ENCODE results near the gene CACNA1C.

Gene CACNA1C

DNA sequence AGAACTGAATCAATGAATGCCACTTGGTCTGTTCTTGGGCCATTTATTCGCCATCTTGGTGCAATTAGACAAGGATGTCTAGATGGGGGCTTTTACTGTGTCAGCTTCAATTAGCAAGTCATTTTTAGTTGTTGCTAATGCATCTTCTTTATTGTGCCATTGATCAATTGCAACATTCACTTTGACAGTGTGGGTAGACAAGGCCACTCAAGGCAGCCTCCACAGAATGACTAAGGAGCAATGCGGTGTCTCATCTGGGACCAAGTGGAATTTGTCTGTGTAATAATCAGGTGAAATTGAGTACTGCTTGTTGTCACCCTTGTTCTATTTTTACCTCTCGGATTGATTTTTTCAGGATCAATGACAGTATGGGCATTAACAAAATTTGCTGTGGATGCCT, 275.9 kb downstream of the CACNA1C start:
- no peak for DNase-seq (ENCODE audit: low read depth, low spot score)
- no peak overlapping the region for H3K27ac ChIP-seq

DNA sequence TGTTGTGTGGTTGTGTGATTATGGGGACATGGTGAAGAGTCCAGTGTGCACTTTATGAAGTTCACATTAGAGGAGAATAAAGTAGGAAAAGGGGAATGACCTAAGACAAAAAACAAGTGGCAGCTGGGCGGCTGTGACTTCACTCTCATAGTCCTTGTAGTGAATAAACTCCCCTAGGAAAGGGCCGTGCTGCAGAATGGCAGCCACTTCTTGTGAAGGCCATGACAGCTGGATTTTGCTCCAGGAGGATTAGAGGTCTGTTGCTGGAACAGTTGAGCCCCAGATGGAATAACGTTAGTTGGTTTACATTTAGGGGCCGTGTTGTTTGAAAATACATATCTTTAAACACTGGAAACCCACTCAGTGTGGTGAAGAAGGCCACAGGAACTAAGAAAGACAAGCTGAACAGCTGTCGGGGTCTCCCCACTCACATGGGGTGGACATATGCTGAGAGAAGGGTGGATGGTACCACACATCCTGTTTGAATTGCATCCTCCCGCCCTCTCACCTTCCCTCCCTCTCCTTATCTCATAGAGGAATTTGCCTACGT, 276.9 kb downstream of the CACNA1C start:
- no peak for DNase-seq (ENCODE audit: low read depth, low spot score)

DNA sequence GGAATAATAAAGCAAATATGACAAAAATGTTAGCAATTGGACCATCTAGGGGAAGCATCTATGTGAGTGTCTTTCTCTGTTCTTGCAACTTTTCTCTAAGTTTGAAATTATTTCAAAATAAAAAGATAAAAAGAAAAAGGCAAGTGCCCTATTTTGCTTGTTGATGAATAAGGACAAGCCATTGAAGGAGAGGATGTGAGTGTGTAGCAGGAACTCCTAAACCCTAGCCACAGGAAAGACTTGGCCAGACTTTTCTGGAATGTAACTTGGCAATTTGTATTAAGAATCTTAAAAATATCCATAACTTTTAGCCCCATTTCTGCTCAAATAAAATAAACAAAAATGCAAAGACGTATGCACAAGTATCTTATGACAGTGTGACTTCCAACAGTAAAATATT, 279.4 kb downstream of the CACNA1C start:
- H3K27ac ChIP-seq = no peak overlapping the region

More for the DNA sequence above, 276.9 kb downstream of the CACNA1C start:
- no peak overlapping the region for H3K27ac ChIP-seq

DNA sequence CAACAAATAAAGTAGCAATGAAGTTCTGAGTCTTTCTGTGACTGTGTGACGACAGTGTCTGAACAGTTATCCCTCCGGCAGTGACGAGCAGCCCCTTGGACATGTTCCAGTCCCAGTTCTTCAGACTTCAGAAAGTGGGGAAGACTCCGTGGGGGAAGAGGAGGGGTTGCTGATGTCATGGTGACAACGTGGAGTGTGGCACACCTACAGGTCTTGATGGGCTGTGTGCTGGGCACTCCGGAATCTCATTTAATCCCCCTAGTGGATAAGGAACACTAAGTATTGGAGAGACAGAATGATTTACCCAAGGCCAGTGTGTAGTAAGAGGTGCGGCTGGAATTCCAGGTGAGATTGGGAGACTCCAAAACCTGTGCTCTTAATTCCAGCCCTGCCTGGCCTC, 280.2 kb downstream of the CACNA1C start:
- no peak overlapping the region for H3K27ac ChIP-seq
- no peak for DNase-seq (ENCODE audit: low read depth, low spot score)

More for the DNA sequence above, 279.4 kb downstream of the CACNA1C start:
- DNase-seq (ENCODE audit: low read depth, low spot score) = no peak

DNA sequence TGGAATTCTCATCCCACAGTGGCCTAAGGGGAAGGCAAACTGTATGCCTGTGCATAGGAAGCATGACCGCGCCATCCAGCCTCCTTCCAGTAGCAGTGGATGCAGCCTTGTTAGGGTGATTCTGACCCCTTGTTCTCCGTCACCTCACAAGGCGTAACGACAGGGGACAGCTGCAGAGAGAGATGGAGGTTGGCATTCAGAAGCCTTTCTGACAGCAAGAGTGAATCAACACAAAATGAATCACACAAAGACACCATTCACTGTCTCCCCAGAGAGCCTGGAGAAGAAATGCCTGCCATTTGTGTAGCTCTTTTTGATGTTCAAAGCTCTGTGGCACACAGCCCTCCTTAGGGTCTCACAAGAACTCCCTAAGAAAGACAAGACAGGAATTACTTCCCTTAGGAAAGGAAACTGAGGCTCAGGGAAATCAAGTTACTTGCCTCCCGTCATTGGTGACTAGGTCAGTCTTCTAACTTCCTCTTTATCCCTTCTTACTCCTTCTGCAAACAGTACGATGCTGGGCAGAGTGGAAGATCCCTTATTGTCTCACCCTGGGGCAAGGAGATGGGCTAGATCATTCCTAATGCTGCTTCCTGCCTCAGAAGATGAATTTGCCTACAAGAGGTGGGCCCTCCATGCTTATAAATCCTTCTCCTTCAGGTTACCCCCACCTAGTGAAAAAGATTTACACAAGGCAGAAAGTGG, 280.9 kb downstream of the CACNA1C start:
- H3K27ac ChIP-seq = no peak overlapping the region
- DNase-seq (ENCODE audit: low read depth, low spot score) = no peak

DNA sequence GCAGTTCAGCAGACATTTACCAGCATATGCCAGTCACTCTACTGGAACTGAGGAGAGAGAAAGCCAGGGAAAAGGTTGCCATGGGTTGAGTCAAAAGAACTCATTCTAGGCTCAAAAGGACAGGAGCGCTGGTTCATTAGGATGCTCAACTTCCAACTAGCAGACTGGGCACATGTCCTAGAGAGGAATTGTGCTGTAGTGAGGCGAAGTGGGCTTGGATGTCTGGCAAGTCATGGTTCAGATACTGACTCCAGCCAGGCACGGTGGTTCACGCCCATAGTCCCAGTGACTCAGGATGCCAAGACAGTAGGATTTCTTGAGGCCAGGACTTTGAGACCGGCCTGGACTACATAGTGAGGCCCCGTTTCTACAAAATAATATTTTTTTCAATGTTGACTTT, 281.5 kb downstream of the CACNA1C start:
- no peak for DNase-seq (ENCODE audit: low read depth, low spot score)

DNA sequence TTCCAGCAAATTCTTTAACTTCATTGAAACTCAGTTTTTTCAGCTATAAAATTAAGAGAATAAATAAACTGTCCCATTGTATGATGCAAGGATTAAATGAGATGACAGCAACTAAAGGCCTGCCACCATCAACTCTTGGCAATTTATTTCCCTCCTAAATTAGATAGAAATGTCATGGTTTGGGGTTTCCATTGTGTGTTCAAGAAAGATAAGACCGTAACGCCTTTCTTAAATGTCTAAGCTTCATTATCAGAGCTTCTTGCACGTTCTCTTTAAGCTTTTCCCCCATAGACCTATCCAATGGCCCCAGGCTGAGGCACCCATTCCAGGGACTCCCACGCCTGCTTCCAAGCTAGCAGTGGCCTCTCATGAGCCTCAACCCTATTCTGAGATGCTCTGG, 281.9 kb downstream of the CACNA1C start:
- no peak overlapping the region for H3K27ac ChIP-seq
- DNase-seq (ENCODE audit: low read depth, low spot score) = no peak

More for the DNA sequence above, 281.5 kb downstream of the CACNA1C start:
- H3K27ac ChIP-seq = no peak overlapping the region

DNA sequence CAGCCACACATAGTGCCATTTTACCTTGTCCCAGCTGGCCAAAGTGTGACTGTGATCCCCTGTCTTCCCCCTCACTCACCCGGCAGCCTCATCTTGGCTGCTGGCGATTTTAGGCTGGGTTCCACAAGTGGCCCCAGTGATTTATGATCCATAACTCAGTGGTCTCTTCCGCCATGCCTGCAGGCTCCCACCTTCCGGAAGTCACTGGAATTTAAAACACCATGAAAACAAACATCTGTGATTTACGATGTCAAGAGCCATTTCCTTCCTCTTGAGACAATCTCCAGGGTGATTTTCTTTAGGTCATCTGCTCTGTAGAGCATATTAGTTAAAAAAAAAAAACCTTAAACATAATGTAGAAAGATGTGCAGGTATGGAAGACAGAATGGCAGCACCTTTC, 282.3 kb downstream of the CACNA1C start:
- no peak for DNase-seq (ENCODE audit: low read depth, low spot score)
- H3K27ac ChIP-seq = peak overlapping the region; percentile 85

DNA sequence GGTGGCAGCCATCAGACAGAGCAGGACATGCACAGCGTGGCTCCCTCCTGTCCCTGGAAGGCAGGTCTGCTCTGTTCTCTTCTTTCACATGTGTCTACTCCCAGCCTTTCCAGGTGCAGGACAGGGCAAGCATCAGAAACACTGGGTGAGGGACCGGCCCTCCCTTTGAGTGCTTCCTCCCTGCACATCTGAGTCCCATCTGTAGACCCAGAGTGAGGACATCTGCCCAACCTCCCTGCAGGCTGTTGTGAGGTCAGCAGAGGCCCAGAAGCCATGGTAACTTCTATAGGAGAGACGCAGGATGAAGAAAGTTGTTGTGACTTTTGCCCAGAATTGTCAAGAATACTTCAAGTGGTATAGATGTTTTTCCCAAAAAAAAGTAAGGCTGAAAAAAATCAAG, 282.7 kb downstream of the CACNA1C start:
- peak overlapping the region; percentile 85 for H3K27ac ChIP-seq
- no peak for DNase-seq (ENCODE audit: low read depth, low spot score)

DNA sequence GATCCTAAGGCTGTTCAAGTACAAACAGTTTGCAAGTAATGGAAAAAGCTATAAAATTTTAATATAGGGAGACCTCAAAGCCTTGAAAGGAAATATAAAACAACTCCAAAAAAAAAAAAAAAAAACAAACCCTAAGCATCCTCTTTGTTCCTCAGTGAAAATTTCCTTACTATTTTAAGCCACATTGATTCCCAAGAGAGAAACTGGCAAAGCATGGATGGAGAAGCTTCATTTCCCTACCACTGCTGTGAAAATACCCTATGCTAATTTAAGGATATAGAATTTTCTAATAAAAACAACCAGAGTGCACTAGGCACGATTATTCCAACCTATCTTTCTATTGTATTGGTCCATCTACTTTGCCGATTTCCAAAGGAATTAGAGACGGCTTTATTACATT, 283.1 kb downstream of the CACNA1C start:
- H3K27ac ChIP-seq = peak overlapping the region; percentile 85
- no peak for DNase-seq (ENCODE audit: low read depth, low spot score)

DNA sequence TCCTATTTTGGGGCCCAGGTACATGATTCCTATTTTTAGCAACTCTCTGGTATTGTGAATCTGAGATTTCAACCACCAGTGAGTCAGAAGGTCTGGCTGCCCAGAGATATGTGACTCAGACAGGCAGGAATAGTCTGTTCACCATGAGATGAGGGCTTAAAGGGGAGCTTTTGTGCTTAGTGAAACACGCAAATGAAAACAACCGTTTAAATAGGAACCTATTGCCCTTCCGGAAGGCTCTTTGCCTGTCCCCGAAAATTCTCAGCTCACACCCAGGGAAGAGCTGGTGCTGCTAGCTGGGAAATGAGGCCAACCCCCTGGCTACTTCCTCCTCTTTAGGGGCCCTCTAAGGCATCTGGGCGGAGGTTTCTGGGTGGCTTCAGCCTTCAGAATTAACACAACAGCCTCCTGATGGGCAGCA, 283.6 kb downstream of the CACNA1C start:
- H3K27ac ChIP-seq = peak overlapping the region; percentile 85
- peak; percentile 60 for DNase-seq (ENCODE audit: low read depth, low spot score)

DNA sequence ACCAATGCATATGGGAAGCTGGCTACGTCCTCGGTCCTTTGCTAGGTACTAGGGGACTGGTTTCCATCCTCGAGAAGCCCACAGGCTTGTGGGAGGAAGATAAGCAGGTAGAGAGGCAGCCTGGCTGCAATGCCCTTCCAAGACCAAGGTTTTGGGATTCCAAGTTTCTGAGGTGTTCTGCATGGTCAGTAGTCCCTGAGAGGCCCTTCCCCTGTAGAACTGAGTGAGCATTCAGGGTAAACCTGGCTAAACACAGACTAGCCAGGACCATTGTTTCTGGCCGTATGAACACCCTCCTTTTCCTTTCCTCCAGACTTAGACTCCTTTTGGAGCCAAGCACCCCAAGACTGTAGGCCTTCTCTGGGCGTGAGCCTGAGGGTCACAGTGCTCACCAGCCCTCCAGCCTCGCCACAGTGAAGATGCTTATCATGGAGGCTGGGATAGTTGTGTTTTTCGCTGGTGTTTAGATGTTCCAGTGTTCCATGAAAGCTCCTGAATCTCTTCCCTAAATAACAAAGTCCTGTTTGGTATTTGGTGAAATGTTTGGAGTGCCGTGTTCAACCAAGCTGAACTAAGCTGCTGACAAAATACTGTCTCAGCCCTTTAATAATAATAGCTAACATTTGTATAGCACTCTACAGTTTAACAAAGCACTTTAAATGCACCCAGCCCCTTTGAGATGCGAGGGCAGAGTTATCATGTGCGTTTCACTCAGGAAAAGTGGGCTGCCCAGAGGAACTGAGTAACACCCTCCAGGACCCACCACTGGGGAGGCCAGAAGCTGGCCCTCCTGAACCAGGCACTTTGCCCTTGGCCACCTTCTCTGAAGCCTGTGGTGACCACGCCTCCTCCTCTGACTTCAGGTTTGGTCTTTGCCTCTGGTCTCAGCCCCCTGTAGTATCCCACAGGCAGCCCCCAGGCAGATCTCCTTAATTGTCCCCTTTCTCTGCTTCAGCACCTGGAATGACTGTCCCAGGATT, 284.5 kb downstream of the CACNA1C start:
- H3K27ac ChIP-seq = peak overlapping the region; percentile 85
- no peak for DNase-seq (ENCODE audit: low read depth, low spot score)

DNA sequence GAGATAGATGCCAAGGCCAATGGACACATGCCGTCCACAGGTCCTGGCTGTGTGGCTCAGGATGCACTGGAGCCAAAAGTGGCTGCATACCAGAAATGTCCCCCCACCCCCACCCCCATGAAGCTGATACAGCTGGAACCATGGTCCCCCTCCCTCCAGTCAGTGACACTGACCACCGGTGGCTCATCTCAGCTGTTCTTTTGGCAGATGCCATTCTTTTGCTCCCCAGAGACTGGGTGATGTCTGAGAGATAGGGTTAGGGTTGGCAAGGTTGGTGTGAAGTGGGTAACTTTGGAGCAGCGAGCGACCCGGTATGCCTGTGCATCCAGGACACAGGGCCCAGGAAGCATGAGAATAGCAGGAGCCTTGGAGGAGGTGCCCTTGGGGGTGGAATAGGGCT, 285.6 kb downstream of the CACNA1C start:
- DNase-seq (ENCODE audit: low read depth, low spot score) = no peak
- peak overlapping the region; percentile 61 for H3K27ac ChIP-seq

DNA sequence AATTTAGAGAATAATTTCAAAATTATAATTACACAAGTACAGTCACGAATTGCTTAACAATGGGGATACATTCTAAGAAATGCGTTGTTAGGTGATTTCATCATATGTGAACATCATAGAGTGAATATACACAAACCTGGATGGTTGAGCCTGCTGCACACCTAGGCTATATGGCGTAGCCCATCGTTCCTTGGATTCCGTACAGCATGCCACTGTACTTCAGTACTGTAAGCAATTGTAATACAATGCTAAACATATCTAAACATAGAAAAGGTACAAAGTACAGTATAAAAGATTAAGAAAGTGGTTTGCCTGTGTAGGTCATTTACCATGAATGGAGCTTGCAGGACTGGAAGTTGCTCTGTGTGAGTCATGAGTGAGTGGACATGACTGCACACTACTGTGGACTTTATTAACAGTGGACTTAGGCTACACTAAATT, 286.2 kb downstream of the CACNA1C start:
- DNase-seq (ENCODE audit: low read depth, low spot score) = no peak
- peak overlapping the region; percentile 61 for H3K27ac ChIP-seq

DNA sequence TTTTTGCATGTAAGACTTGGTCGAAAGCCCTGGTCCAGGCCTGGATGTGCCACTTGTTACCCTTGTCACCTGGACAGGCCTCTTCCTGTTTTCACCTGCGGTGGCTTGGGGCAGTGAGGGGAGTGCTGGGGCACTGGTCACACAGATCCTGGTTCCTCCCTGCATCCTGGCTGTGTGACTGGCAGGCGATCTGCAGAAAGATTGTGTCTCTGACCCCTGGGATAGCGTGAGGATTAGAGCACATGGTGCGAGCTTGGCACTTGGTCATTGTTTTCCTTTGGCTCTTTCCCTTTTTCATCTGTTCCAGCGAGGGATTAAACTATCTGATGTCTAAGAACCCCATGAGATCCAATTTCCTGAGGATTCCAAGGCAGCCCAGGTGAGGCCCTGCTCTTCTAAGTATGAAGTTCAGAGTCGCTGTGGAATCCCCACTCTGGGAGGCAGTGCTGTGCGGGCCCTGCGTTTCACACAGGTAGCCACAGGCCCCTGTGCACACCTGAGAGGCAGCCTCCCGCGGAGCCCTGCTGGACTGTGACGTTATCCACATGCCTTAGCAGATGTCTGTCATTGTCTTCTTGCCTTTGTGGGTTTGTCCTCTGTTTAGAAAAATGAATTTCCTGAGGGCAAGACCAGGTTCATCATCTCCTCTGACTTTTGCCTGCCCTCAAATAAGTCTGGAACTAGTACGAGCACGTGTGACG, 288.4 kb downstream of the CACNA1C start:
- no peak overlapping the region for H3K27ac ChIP-seq
- DNase-seq (ENCODE audit: low read depth, low spot score) = no peak

DNA sequence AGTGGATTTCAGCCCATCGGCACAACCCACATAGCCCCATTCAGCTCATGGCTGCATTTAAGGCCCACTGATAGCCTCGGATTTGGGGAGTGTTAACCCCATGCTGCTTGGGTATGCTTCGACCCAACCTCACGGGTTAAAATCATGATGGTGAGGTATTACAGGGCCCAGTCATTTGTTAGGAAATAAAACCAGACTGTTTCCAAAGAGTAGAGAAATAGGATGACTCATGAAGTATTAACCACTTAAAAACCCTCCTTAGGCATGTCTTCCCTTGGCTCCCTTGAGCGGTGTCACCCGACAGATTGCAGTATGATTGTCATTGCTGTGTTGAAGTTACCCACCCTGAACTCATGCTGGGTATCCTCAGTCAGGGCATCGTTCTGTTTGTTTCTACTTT, 289.1 kb downstream of the CACNA1C start:
- H3K27ac ChIP-seq = no peak overlapping the region
- DNase-seq (ENCODE audit: low read depth, low spot score) = no peak

DNA sequence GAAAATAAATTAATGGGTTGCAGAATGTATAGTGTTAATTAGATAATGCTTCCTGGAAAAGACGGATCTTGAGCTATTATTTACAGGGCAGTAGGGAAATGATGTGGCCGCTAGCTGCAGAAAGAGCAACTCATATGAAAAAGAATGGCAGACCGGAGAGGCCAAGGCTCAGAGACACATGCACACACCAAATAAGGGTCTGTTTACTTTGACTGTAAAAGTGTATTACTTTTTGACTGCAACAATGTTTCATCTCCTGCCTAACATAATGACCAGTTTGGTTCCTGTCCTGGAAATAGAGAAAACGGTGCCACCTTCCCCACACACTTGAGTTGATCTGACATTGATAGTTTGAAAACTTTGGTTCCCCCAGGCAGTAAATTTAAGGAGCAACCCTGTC, 290.9 kb downstream of the CACNA1C start:
- no peak for DNase-seq (ENCODE audit: low read depth, low spot score)
- H3K27ac ChIP-seq = no peak overlapping the region

DNA sequence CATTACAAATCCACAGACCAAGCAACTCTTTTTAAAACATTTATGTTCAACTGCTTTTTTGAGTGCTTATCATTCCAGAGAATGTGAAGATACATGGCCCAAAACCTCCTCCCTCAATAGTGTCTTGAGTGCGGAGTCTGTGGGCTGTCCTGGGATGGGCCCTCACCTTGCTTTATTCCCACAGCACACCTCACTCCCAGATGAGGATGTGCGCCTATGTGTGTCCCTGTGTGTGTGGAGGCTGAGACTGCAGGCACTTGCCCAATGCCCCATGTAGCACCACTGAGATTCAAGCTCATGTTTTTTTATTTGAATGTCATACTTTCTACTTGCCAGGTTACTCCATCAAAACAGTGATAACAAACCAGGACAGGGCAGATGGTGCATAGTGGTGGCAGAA, 291.7 kb downstream of the CACNA1C start:
- DNase-seq (ENCODE audit: low read depth, low spot score) = no peak
- H3K27ac ChIP-seq = no peak overlapping the region

DNA sequence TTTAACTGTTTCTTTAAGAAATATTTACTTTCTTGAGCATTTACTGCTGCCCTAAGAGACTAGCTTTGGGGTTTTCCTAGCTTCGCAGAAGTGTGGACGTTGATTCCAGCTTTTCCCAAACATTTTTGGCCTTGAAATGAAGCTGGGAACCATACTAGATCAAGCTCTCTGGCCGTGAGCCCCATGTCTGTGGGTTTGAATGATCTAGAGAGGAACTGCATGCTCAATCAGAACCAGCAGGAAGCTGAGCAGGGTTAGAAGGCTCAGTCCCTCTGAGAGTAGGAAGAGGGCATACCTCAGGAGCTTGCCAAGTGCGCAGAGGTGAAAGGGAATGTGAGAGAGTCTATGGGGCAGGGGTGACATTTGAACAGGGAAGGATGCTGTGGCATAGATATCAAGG, 292.1 kb downstream of the CACNA1C start:
- H3K27ac ChIP-seq = no peak overlapping the region
- DNase-seq (ENCODE audit: low read depth, low spot score) = no peak

DNA sequence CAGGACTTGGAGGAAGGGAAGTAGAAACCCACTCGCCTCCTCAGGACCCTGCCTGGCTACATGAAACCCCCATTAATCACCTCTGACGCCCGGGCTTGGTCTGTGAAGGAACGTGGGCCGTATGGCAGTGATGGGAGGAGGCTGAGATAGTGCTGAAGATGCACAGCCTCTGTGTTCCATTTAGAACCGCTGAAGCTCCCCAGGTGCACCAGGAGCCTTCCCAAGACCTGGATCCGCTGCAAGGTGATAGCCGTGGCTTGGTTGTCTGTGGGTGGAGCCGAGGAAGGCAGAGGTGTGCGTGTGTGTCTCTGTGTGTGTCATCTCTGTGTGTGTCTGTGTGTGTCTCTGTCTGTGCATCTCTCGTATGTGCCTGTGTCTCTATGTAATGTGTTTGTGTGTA, 293.1 kb downstream of the CACNA1C start:
- no peak overlapping the region for H3K27ac ChIP-seq
- no peak for DNase-seq (ENCODE audit: low read depth, low spot score)
